Caco-2 (cell line): Measurements from ENCODE around the gene INO80B. TPM values are rescaled to one million over a fixed set of nuclear protein-coding genes. Genes with fewer than 3 reads are reported as not detected.

Experiments
- BruUV-seq: library from RNA; stranded (reverse); fragments of 400-500 nt; replicated peaks from 2 replicates; lab custom pipeline; 2021; lab: Mats Ljungman, UMichigan
- CTCF ChIA-PET: fragments of 300-600 bp; sonication (Branson Sonifier 250); formaldehyde crosslinking; loops from one replicate; lab custom pipeline; 2022; ENCODE audit warnings: antibody characterized with exemption; lab: Charles Lee
- POLR2A ChIA-PET: fragments of 300-600 bp; sonication (Branson Sonifier 250); formaldehyde crosslinking; loops from one replicate; lab custom pipeline; 2022; ENCODE audit warnings: antibody characterized with exemption; lab: Charles Lee
- DNase-seq, 2 experiments: peaks; one replicate each; pipeline versions ENCODE4 v3.0.0 to v3.0.0-alpha.2; 2020 to 2022
- H3K27me3 ChIP-seq: replicated peaks from 2 replicates; pipeline ENCODE4 v1.6.0; 2011; ENCODE audit warnings: low read length; ENCODE audit not compliant: control insufficient read depth, insufficient read depth
- H3K36me3 ChIP-seq: 2 replicates; pipeline ENCODE4 v1.5.1; 2011; ENCODE audit warnings: low read length; ENCODE audit not compliant: control insufficient read depth, insufficient read depth
- H3K4me1 ChIP-seq: fragments of 250-450 bp; sonication (Bioruptor Pico); 2 replicates; pipeline ENCODE4 v1.5.1; 2020; ENCODE audit warnings: mild to moderate bottlenecking
- H3K4me3 ChIP-seq: 2 replicates; pipeline ENCODE4 v1.5.1; 2011; ENCODE audit warnings: low read depth, mild to moderate bottlenecking, control low read depth, low read length
- H3K9me3 ChIP-seq: fragments of 250-450 bp; sonication (Bioruptor Pico); 2 replicates; pipeline ENCODE4 v1.5.1; 2020; ENCODE audit warnings: mild to moderate bottlenecking, moderate library complexity
- H3K27ac Mint-ChIP-seq: one replicate; pipeline ENCODE4 v1.8.0; 2022; ENCODE audit warnings: mixed read lengths; ENCODE audit not compliant: unreplicated experiment
- H3K27me3 Mint-ChIP-seq: one replicate; pipeline ENCODE4 v1.8.0; 2022; ENCODE audit warnings: mixed read lengths; ENCODE audit not compliant: insufficient read depth, unreplicated experiment
- H3K36me3 Mint-ChIP-seq: one replicate; pipeline ENCODE4 v1.8.0; 2022; ENCODE audit warnings: mild to moderate bottlenecking, mixed read lengths; ENCODE audit not compliant: insufficient read depth, unreplicated experiment
- H3K4me1 Mint-ChIP-seq: one replicate; pipeline ENCODE4 v1.8.0; 2022; ENCODE audit warnings: low read depth, mixed read lengths; ENCODE audit not compliant: unreplicated experiment
- H3K4me3 Mint-ChIP-seq: one replicate; pipeline ENCODE4 v1.8.0; 2022; ENCODE audit warnings: mild to moderate bottlenecking, moderate library complexity, mixed read lengths; ENCODE audit not compliant: unreplicated experiment
- H3K9me3 Mint-ChIP-seq: one replicate; pipeline ENCODE4 v1.8.0; 2022; ENCODE audit warnings: mixed read lengths; ENCODE audit not compliant: unreplicated experiment
- CTCF ChIP-seq, 2 experiments: fragments of 200-600 bp in 1 of 2; IDR thresholded peaks; 1 replicate in 1 of 2; 2 replicates in 1 of 2; pipeline versions ENCODE4 v1.5.1 to v1.8.0; 2011 to 2022; ENCODE audit warnings: antibody characterized with exemption in 1 of 2, control low read depth in 1 of 2, inconsistent platforms in 1 of 2, low read depth in 1 of 2, low read length in 1 of 2, mild to moderate bottlenecking in 1 of 2, moderate library complexity in 1 of 2; ENCODE audit not compliant: insufficient read depth in 1 of 2, severe bottlenecking in 1 of 2, unreplicated experiment in 1 of 2
- intact Hi-C: fragments of 100-400 bp; cut with micrococcal nuclease; formaldehyde crosslinking; loops from one replicate; pipeline ENCODE4 v1.10.0; 2022; ENCODE audit not compliant: unreplicated experiment
- total RNA-seq: library from RNA; stranded (reverse); gene quantifications from 2 replicates; pipeline ENCODE4 v1.2.3, GENCODE V29; 2022

Gene INO80B
- total RNA-seq, 1 experiment from 2014 or later, result 25.2 TPM

GRCh38 chr2:74436111-74436805 is 18.6 kb upstream of the INO80B start:
- Mint-ChIP-seq H3K27me3 (no peaks in the 10 kb centered on the region), H3K36me3 (peaks cover 58% of the 10 kb centered on the region), H3K9me3 (no peaks in the 10 kb centered on the region), H3K4me1 (peaks cover 13% of the 10 kb centered on the region), H3K27ac (peak overlapping the region; percentile 75), H3K4me3 (no peak overlapping the region)
- Histone ChIP-seq H3K4me3 (no peak overlapping the region), H3K36me3 (peaks cover 8% of the 10 kb centered on the region; the same call in 1 of the 2 replicates), H3K9me3 (no peaks in the 10 kb centered on the region), H3K4me1 (peaks cover 5% of the 10 kb centered on the region; the same call in 1 of the 2 replicates), H3K27me3 (no peaks in the 10 kb centered on the region)
- POLR2A ChIA-PET, result no interaction called here
- intact Hi-C loops, result no loop called here
- no TSS peak for BruUV-seq
- no peak for DNase-seq
- CTCF ChIA-PET, result no interaction called here
- TF ChIP-seq CTCF (IDR thresholded peaks at IDR 0.05; ENCODE audit: insufficient read depth in 1 of 2, low read depth in 1 of 2, low read length in 1 of 2, severe bottlenecking in 1 of 2, unreplicated experiment in 1 of 2), result no peak

- H3K27me3 Mint-ChIP-seq, result no peaks in the 10 kb centered on the region
- intact Hi-C loops, result no loop called here
- no TSS peak for BruUV-seq
- ChIA-PET CTCF (no interaction called here), POLR2A (no interaction called here)
- H3K4me1 ChIP-seq, result peaks cover 5% of the 10 kb centered on the region; the same call in 1 of the 2 replicates
- H3K9me3 Mint-ChIP-seq, result no peaks in the 10 kb centered on the region
- DNase-seq, result no peak
- peaks cover 8% of the 10 kb centered on the region for H3K36me3 ChIP-seq
- no peak overlapping the region for H3K27ac Mint-ChIP-seq
- no peak overlapping the region for H3K4me3 Mint-ChIP-seq
- TF ChIP-seq CTCF (IDR thresholded peaks at IDR 0.05; ENCODE audit: insufficient read depth in 1 of 2, low read depth in 1 of 2, low read length in 1 of 2, severe bottlenecking in 1 of 2, unreplicated experiment in 1 of 2), result no peak
- H3K4me3 ChIP-seq, result no peak overlapping the region
- no peaks in the 10 kb centered on the region for H3K27me3 ChIP-seq
- H3K4me1 Mint-ChIP-seq, result peaks cover 13% of the 10 kb centered on the region
- no peaks in the 10 kb centered on the region for H3K9me3 ChIP-seq
- peaks cover 56% of the 10 kb centered on the region for H3K36me3 Mint-ChIP-seq
Measured at GRCh38 chr2:74436848-74437695, 17.8 kb upstream of the INO80B start.

- POLR2A ChIA-PET, result interaction anchor here (0.5 kb wide), 1 partner anchor 13 kb away, joined by 5 read pairs; no protein-coding TSS in a partner anchor
- H3K27ac Mint-ChIP-seq, result peak overlapping the region; percentile 49
- no TSS peak for BruUV-seq
- H3K36me3 Mint-ChIP-seq, result peaks cover 53% of the 10 kb centered on the region
- H3K36me3 ChIP-seq, result peaks cover 7% of the 10 kb centered on the region
- H3K27me3 Mint-ChIP-seq, result no peaks in the 10 kb centered on the region
- H3K4me1 ChIP-seq, result peaks cover 12% of the 10 kb centered on the region; the same call in 1 of the 2 replicates
- TF ChIP-seq CTCF (IDR thresholded peaks at IDR 0.05; ENCODE audit: insufficient read depth in 1 of 2, low read depth in 1 of 2, low read length in 1 of 2, severe bottlenecking in 1 of 2, unreplicated experiment in 1 of 2), result no peak
- H3K9me3 Mint-ChIP-seq, result no peaks in the 10 kb centered on the region
- H3K4me1 Mint-ChIP-seq, result peaks cover 13% of the 10 kb centered on the region
- no peaks in the 10 kb centered on the region for H3K9me3 ChIP-seq
- H3K4me3 ChIP-seq, result no peak overlapping the region
- CTCF ChIA-PET, result no interaction called here
- DNase-seq, result no peak
- intact Hi-C loops, result no loop called here
- H3K27me3 ChIP-seq, result no peaks in the 10 kb centered on the region
- no peak overlapping the region for H3K4me3 Mint-ChIP-seq
Measured at GRCh38 chr2:74438248-74438647, 16.6 kb upstream of the INO80B start.
